H9 (cell line): ENCODE measurements around the gene TSPYL4. TPM values are rescaled to one million over a fixed set of nuclear protein-coding genes. Genes with fewer than 3 reads are reported as not detected.

ENCODE experiments used
- DNase-seq: peaks from one replicate; pipeline ENCODE4 v3.0.0-alpha.2; 2017
- H2AFZ ChIP-seq: one replicate; pipeline ENCODE4 v1.6.1; 2013; ENCODE audit warnings: mild to moderate bottlenecking, low read length, control low read depth, moderate library complexity
- H2AK5ac ChIP-seq: 2 replicates; pipeline ENCODE4 v1.6.1; 2013; ENCODE audit warnings: low read length, control low read depth, mixed read lengths; ENCODE audit not compliant: insufficient read length
- H2BK120ac ChIP-seq: one replicate; pipeline ENCODE4 v1.6.1; 2013; ENCODE audit warnings: low read depth, mild to moderate bottlenecking, low read length, control low read depth, inconsistent platforms; ENCODE audit not compliant: poor library complexity, severe bottlenecking
- H2BK12ac ChIP-seq: 2 replicates; pipeline ENCODE4 v1.6.1; 2013; ENCODE audit warnings: low read length, control low read depth, mixed read lengths, low read depth; ENCODE audit not compliant: insufficient read length
- H2BK15ac ChIP-seq: 2 replicates; pipeline ENCODE4 v1.6.1; 2013; ENCODE audit warnings: low read depth, low read length, control low read depth
- H2BK20ac ChIP-seq: one replicate; pipeline ENCODE4 v1.6.1; 2013; ENCODE audit warnings: low read depth, mild to moderate bottlenecking, low read length, control low read depth, inconsistent platforms; ENCODE audit not compliant: poor library complexity, severe bottlenecking
- H2BK5ac ChIP-seq: 2 replicates; pipeline ENCODE4 v1.6.1; 2013; ENCODE audit warnings: low read length, control low read depth, mixed read lengths; ENCODE audit not compliant: insufficient read length
- H3K14ac ChIP-seq: 2 replicates; pipeline ENCODE4 v1.6.1; 2013; ENCODE audit warnings: low read length, control low read depth; ENCODE audit not compliant: insufficient read depth
- H3K18ac ChIP-seq: 2 replicates; pipeline ENCODE4 v1.6.1; 2013; ENCODE audit warnings: low read depth, mild to moderate bottlenecking, mixed read lengths, low read length, control low read depth; ENCODE audit not compliant: insufficient read length
- H3K23ac ChIP-seq: 2 replicates; pipeline ENCODE4 v1.6.1; 2013; ENCODE audit warnings: low read length, control low read depth, mixed read lengths, low read depth; ENCODE audit not compliant: insufficient read length
- H3K23me2 ChIP-seq: 2 replicates; pipeline ENCODE4 v1.6.1; 2013; ENCODE audit warnings: low read depth, mild to moderate bottlenecking, mixed read lengths, low read length, control low read depth; ENCODE audit not compliant: insufficient read length, poor library complexity, severe bottlenecking
- H3K27ac ChIP-seq: 2 replicates; pipeline ENCODE4 v1.5.1; 2013; ENCODE audit warnings: low read length, control low read depth, mixed read lengths, low read depth; ENCODE audit not compliant: insufficient read length
- H3K27me3 ChIP-seq: 2 replicates; pipeline ENCODE4 v1.6.1; 2013; ENCODE audit warnings: low read length, control low read depth, inconsistent platforms; ENCODE audit not compliant: insufficient read depth
- H3K4ac ChIP-seq: 2 replicates; pipeline ENCODE4 v1.6.1; 2013; ENCODE audit warnings: low read depth, mild to moderate bottlenecking, control low read depth, inconsistent platforms, low read length, moderate library complexity
- H3K4me1 ChIP-seq: 2 replicates; pipeline ENCODE4 v1.6.1; 2013; ENCODE audit warnings: low read length, control low read depth, inconsistent platforms; ENCODE audit not compliant: insufficient read depth
- H3K4me2 ChIP-seq: 2 replicates; pipeline ENCODE4 v1.6.1; 2013; ENCODE audit warnings: low read length, control low read depth, mixed read lengths; ENCODE audit not compliant: insufficient read length, insufficient read depth
- H3K56ac ChIP-seq: 2 replicates; pipeline ENCODE4 v1.6.1; 2013; ENCODE audit warnings: low read depth, mild to moderate bottlenecking, mixed read lengths, low read length, control low read depth; ENCODE audit not compliant: insufficient read length
- H3K79me1 ChIP-seq: 2 replicates; pipeline ENCODE4 v1.6.1; 2013; ENCODE audit warnings: low read depth, mild to moderate bottlenecking, moderate library complexity, low read length, control low read depth, inconsistent platforms; ENCODE audit not compliant: insufficient read depth, poor library complexity, severe bottlenecking
- H3K79me2 ChIP-seq: 2 replicates; pipeline ENCODE4 v1.6.1; 2013; ENCODE audit warnings: low read length, control low read depth, inconsistent platforms; ENCODE audit not compliant: insufficient read depth
- H3K9ac ChIP-seq: 2 replicates; pipeline ENCODE4 v1.6.1; 2013; ENCODE audit warnings: low read length, control low read depth, mixed read lengths; ENCODE audit not compliant: insufficient read length; ENCODE audit errors: extremely low read depth
- H3K9me3 ChIP-seq: one replicate; pipeline ENCODE4 v1.6.1; 2013; ENCODE audit warnings: low read depth, low read length, inconsistent platforms; ENCODE audit not compliant: control insufficient read depth
- H3T11ph ChIP-seq: one replicate; pipeline ENCODE4 v1.6.1; 2013; ENCODE audit warnings: mild to moderate bottlenecking, low read length, control low read depth, inconsistent platforms
- H4K20me1 ChIP-seq: one replicate; pipeline ENCODE4 v1.6.1; 2013; ENCODE audit not compliant: control insufficient read depth, insufficient read length, insufficient read depth
- H4K5ac ChIP-seq: 2 replicates; pipeline ENCODE4 v1.6.1; 2013; ENCODE audit warnings: low read depth, mild to moderate bottlenecking, mixed read lengths, low read length, control low read depth; ENCODE audit not compliant: insufficient read length
- H4K8ac ChIP-seq: replicated peaks from 2 replicates; pipeline ENCODE4 v1.6.1; 2013; ENCODE audit warnings: low read length, control low read depth, mixed read lengths, low read depth; ENCODE audit not compliant: insufficient read length
- H4K91ac ChIP-seq: 2 replicates; pipeline ENCODE4 v1.6.1; 2013; ENCODE audit warnings: low read depth, mild to moderate bottlenecking, moderate library complexity, mixed read lengths, low read length, control low read depth; ENCODE audit not compliant: insufficient read length
- H3K27ac Mint-ChIP-seq, 3 experiments: 2 replicates in 2 of 3; 3 replicates in 1 of 3; pipeline ENCODE4 v1.8.0; 2020 to 2021; ENCODE audit warnings: mixed read lengths in 3 of 3, mild to moderate bottlenecking in 1 of 3, moderate library complexity in 1 of 3
- H3K27me3 Mint-ChIP-seq: 2 replicates; pipeline ENCODE4 v1.8.0; 2021; ENCODE audit warnings: low read depth, mild to moderate bottlenecking, moderate library complexity, mixed read lengths
- H3K36me3 Mint-ChIP-seq, 3 experiments: 2 replicates in 2 of 3; 3 replicates in 1 of 3; pipeline ENCODE4 v1.8.0; 2020 to 2021; ENCODE audit warnings: low read depth in 3 of 3, mixed read lengths in 3 of 3; ENCODE audit not compliant: insufficient read depth in 1 of 3
- H3K4me1 Mint-ChIP-seq, 2 experiments: 2 replicates each; pipeline ENCODE4 v1.8.0; 2020; ENCODE audit warnings: mixed read lengths in 2 of 2
- H3K4me3 Mint-ChIP-seq, 2 experiments: 2 replicates in 1 of 2; 3 replicates in 1 of 2; pipeline ENCODE4 v1.8.0; 2020 to 2021; ENCODE audit warnings: mild to moderate bottlenecking in 2 of 2, mixed read lengths in 2 of 2, moderate library complexity in 1 of 2
- H3K9me3 Mint-ChIP-seq, 2 experiments: 2 replicates in 1 of 2; 3 replicates in 1 of 2; pipeline ENCODE4 v1.8.0; 2020; ENCODE audit warnings: mild to moderate bottlenecking in 2 of 2, mixed read lengths in 2 of 2, moderate library complexity in 1 of 2
- WGBS: extraction: QIAGEN DNeasy Blood & Tissue Kit; methylation state at CpG from one replicate; pipeline ENCODE4 v1.1.7; 2013; ENCODE audit warnings: missing lambda C conversion rate, low lambda C conversion rate, mixed read lengths; ENCODE audit not compliant: insufficient read length; ENCODE audit errors: extremely low coverage; 5-methylcytosine and 5-hydroxymethylcytosine counted together
- total RNA-seq: library from RNA; stranded (reverse); gene quantifications from 2 replicates; pipeline ENCODE4 v1.2.1, GENCODE V29; 2021
- TF ChIP-seq, protein P1 (sequence below): fragments of 200-600 bp; sonication (generic); conservative IDR thresholded peaks from 3 replicates; pipeline ENCODE4 v1.8.0; 2021; ENCODE audit warnings: antibody characterized with exemption, mild to moderate bottlenecking

The TSPYL4 gene
- total RNA-seq, 1 experiment from 2014 or later, result 19.0 TPM

DNA sequence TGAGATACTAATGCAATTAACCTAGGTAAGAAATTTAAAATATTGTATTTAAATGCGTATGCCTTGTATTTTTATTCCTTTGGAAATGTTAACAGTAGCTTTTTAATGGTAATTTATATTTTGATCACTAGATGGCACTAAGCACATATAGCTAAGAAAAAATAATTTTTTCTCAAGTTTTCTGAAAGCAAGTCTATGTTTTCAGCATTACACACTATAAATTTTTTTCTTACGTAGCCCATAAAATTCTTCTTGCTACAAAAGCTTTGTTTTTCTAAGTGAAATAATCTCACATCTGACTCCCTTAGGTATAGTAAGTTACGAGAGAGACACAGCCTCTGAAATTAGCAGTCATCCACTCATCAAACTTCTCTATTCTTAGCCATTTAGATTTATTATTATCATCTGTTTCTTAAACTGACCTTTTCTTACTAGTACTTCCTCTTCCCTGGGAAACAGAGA is 35.7 kb downstream of the TSPYL4 start:
- no peak overlapping the region for H3K4ac ChIP-seq
- no peak overlapping the region for H3K23ac ChIP-seq
- H2BK5ac ChIP-seq, result no peak overlapping the region
- no peak overlapping the region for H2BK15ac ChIP-seq
- H3K4me1 ChIP-seq, result no peaks in the 10 kb centered on the region
- no peak overlapping the region for H2BK120ac ChIP-seq
- no CpG with 5 or more reads among the region's 3 CpGs for WGBS
- H3K18ac ChIP-seq, result no peak overlapping the region
- no peak overlapping the region for H3K14ac ChIP-seq
- H3K27ac ChIP-seq, result no peak overlapping the region
- no peak overlapping the region for H2AK5ac ChIP-seq
- Mint-ChIP-seq H3K4me1 (peaks cover 8% of the 10 kb centered on the region in 2 experiments), H3K4me3 (no peak overlapping the region), H3K27ac (no peak overlapping the region), H3K27me3 (no peaks in the 10 kb centered on the region), H3K9me3 (no peaks in the 10 kb centered on the region), H3K36me3 (peaks cover 0 to under 1% (median under 1%) of the 10 kb centered on the region in 3 experiments; a peak in 3 of 7 replicates)
- H3K27me3 ChIP-seq, result no peaks in the 10 kb centered on the region
- H4K8ac ChIP-seq, result no peak overlapping the region
- H4K91ac ChIP-seq, result no peak overlapping the region
- no peak overlapping the region for H3T11ph ChIP-seq
- no peak overlapping the region for H3K56ac ChIP-seq
- no peak overlapping the region for H2AFZ ChIP-seq
- no peak for DNase-seq
- H4K5ac ChIP-seq, result no peak overlapping the region
- no peaks in the 10 kb centered on the region for H3K23me2 ChIP-seq
- no peaks in the 10 kb centered on the region for H3K79me2 ChIP-seq
- no peaks in the 10 kb centered on the region for H4K20me1 ChIP-seq
- no peaks in the 10 kb centered on the region for H3K79me1 ChIP-seq
- H3K4me2 ChIP-seq, result no peak overlapping the region
- no peaks in the 10 kb centered on the region for H3K9me3 ChIP-seq
- H2BK20ac ChIP-seq, result no peak overlapping the region
- H3K9ac ChIP-seq, result no peak overlapping the region
- H2BK12ac ChIP-seq, result no peak overlapping the region
- TF ChIP-seq, protein P1, sequence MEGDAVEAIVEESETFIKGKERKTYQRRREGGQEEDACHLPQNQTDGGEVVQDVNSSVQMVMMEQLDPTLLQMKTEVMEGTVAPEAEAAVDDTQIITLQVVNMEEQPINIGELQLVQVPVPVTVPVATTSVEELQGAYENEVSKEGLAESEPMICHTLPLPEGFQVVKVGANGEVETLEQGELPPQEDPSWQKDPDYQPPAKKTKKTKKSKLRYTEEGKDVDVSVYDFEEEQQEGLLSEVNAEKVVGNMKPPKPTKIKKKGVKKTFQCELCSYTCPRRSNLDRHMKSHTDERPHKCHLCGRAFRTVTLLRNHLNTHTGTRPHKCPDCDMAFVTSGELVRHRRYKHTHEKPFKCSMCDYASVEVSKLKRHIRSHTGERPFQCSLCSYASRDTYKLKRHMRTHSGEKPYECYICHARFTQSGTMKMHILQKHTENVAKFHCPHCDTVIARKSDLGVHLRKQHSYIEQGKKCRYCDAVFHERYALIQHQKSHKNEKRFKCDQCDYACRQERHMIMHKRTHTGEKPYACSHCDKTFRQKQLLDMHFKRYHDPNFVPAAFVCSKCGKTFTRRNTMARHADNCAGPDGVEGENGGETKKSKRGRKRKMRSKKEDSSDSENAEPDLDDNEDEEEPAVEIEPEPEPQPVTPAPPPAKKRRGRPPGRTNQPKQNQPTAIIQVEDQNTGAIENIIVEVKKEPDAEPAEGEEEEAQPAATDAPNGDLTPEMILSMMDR, result peak; percentile 66
